WI38 (cell line): ENCODE data around the gene SMCO2.

Source experiments
- H3K4me3 ChIP-seq: 2 replicates; pipeline ENCODE4 v1.5.1; 2011; ENCODE audit warnings: low read depth, mild to moderate bottlenecking, control low read depth, low read length
- CTCF ChIP-seq: IDR thresholded peaks from 2 replicates; pipeline ENCODE4 v1.5.1; 2012; ENCODE audit warnings: low read depth, mild to moderate bottlenecking, control low read depth, low read length

The SMCO2 gene

DNA sequence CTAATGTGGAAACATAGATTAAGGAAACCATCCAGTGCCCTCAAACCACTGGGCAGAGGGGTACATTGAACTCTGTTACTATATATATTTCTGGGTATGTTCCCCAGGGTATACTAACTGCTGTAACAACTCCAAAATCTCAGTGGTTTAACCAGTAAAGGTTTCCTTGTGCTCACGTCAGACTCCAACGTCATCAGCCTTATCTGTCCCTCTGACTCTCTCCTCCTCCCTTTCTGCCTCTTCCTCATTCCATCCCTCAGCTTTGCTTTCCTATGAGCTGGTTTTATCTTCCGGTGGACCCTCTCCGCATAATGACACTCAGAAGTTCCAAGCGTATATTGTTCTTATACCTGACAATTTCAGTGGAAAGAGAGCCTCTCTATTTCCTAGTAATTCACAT lies 21.2 kb upstream of the SMCO2 start:
- TF ChIP-seq CTCF: no peak
- H3K4me3 ChIP-seq: no peak overlapping the region

GRCh38 chr12:27426743-27427487 lies 19.6 kb upstream of the SMCO2 start:
- TF ChIP-seq CTCF: no peak
- no peak overlapping the region for H3K4me3 ChIP-seq

DNA sequence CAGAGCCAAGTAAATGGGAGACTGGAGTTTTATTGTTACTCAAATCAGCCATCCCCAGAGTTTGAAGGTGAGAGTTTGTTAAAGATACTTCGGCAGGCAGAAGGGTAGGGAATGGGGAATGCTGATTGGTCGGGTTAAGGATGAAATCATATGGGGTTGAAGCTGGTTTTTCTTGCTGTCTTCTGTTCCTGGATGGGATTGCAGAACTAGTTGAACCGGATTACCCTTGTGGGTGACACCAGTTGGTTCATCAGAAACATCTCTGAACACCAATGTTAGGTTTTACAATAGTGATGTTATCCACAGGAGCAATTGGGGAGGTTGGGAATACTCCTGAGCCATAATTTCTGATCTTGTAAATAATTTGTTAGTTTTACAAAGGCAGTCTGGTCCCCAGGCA lies 18.7 kb upstream of the SMCO2 start:
- TF ChIP-seq CTCF: no peak
- no peak overlapping the region for H3K4me3 ChIP-seq

DNA sequence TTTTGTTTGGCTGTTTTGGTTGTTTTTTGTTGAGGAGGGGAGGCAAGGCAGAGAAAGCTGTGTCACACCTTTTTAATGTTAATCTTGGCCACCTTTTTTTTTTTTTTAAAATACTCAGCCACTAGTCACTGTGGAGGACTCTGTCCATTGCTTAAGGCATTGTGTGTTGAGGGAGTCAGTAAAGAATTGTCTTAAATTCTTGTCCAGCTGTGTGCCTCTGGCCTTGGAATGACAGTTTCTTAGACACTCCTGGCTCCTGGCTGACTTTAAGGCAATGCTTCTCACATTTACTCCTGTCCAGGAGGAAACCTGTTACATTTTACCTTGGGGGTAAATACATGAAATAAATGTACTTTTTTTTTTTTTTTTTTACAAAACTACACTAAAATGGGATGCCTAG lies 18.1 kb upstream of the SMCO2 start:
- no peak overlapping the region for H3K4me3 ChIP-seq
- no peak for TF ChIP-seq CTCF

DNA sequence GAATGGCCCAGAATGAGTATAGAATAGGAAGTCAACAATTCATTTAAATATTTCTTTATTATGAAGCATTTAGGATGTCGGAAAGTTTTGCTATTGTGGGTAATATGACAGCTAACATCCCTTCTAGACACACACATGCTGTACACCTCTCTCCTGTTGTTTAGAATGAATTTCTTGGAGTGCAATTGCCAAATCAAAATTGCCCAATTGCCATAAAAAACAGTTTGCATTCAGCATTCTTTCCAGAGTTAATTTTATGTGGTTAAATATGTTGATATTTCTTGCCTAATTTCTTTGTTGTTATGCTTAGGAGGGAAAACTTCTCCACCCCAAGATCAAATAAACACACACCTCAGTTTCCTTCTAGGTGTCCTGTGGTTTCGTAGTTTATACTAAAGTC lies 16.9 kb upstream of the SMCO2 start:
- TF ChIP-seq CTCF: no peak
- H3K4me3 ChIP-seq: no peak overlapping the region

GRCh38 chr12:27431185-27431584 lies 15.4 kb upstream of the SMCO2 start:
- no peak overlapping the region for H3K4me3 ChIP-seq
- TF ChIP-seq CTCF: no peak

GRCh38 chr12:27434673-27435565 lies 11.6 kb upstream of the SMCO2 start:
- TF ChIP-seq CTCF: peak; percentile 43; the same call in 1 of the 2 replicates
- H3K4me3 ChIP-seq: no peak overlapping the region
